ENCODE data around the gene ATP8B4.
"Not testable (repeated sequence)": the region's sequence is repeated elsewhere in the genome, so short reads cannot be mapped to it uniquely, and the experiment has no call there.

The ATP8B4 gene, protein sequence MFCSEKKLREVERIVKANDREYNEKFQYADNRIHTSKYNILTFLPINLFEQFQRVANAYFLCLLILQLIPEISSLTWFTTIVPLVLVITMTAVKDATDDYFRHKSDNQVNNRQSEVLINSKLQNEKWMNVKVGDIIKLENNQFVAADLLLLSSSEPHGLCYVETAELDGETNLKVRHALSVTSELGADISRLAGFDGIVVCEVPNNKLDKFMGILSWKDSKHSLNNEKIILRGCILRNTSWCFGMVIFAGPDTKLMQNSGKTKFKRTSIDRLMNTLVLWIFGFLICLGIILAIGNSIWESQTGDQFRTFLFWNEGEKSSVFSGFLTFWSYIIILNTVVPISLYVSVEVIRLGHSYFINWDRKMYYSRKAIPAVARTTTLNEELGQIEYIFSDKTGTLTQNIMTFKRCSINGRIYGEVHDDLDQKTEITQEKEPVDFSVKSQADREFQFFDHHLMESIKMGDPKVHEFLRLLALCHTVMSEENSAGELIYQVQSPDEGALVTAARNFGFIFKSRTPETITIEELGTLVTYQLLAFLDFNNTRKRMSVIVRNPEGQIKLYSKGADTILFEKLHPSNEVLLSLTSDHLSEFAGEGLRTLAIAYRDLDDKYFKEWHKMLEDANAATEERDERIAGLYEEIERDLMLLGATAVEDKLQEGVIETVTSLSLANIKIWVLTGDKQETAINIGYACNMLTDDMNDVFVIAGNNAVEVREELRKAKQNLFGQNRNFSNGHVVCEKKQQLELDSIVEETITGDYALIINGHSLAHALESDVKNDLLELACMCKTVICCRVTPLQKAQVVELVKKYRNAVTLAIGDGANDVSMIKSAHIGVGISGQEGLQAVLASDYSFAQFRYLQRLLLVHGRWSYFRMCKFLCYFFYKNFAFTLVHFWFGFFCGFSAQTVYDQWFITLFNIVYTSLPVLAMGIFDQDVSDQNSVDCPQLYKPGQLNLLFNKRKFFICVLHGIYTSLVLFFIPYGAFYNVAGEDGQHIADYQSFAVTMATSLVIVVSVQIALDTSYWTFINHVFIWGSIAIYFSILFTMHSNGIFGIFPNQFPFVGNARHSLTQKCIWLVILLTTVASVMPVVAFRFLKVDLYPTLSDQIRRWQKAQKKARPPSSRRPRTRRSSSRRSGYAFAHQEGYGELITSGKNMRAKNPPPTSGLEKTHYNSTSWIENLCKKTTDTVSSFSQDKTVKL

GRCh38 chr15:50119063-50120040 is at the start of gene ATP8B4:
TSS of gene ATP8B4 (minus strand) at chr15:50119233. CDS start at chr15:50106966, 12,267 bp downstream.
- no peak for DNase-seq
- intact Hi-C loops (cut with DNase I): loop anchor here (10.0 kb wide), 1 partner anchor 55 kb away; no protein-coding TSS in a partner anchor

DNA sequence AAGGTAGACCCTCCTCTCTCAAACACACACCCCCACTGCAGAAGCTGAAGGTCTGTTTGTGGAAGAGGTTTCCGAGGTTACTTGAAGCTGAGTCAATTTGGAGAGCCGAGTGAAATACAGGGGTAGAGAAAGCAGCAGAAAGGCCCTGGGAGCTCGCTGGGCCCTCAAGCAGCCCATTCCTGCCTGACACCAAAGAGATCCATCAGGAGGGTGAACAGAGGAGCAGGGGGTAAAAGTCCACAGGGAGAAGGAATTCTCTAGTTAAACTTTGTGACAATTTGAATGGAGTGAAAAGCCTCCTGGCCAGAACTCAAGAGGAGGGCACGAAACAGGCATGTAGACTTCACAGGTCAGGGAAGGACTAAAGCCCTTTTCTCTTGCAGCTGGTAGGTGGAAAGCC is 49.3 kb upstream of the ATP8B4 start:
- intact Hi-C loops (cut with DNase I): no loop called here
- DNase-seq: no peak

- DNase-seq: no peak
- intact Hi-C loops (cut with DNase I): no loop called here
These were observed 48.1 kb upstream of the ATP8B4 start for GRCh38 chr15:50167110-50167509.

GRCh38 chr15:50166216-50166615 is 47.2 kb upstream of the ATP8B4 start:
- DNase-seq: no peak

GRCh38 chr15:50164458-50164857 is 45.4 kb upstream of the ATP8B4 start:
- no peak for DNase-seq
- intact Hi-C loops (cut with DNase I): no loop called here

More at GRCh38 chr15:50166216-50166615, 47.2 kb upstream of the ATP8B4 start:
- intact Hi-C loops (cut with DNase I): no loop called here

GRCh38 chr15:50163719-50164410 is 44.8 kb upstream of the ATP8B4 start:
- intact Hi-C loops (cut with DNase I): no loop called here
- no peak for DNase-seq

DNA sequence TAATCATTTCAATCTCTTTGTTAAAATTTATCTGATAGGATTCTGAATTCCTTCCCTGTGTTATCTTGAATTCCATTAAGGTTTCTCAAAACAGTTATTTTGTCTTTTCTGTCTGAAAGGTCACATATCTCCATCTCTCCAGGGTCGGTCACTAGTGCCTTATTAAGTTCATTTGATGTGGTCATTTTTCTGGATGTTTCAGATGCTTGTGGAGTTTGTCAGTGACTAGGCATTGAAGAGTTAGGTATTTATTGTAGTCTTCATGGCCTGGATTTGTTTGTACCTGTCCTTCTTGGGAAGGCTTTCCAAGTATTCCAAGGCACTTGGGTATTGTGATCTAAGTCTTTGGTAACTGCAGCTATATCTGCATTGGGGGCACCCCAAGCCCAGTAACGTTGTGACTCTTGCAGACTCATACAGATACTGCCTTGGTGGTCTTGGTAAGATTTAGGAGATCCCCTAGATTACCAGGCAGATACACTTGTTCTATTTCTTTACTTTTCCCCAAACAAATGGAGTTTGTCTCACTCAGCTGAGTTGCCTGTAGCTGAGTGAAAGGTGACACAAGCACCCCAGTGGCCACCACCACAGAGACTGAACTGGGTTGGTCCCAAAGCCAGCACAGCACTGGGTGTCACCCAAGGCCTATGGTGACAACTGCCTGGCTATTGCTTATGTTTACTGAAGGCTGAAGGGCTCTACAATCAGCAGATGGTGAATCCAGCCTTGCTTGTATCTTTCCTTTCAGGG is 44.1 kb upstream of the ATP8B4 start:
- no peak for DNase-seq
- intact Hi-C loops (cut with DNase I): no loop called here

GRCh38 chr15:50158236-50158635 is 39.2 kb upstream of the ATP8B4 start:
- DNase-seq; intact Hi-C loops (cut with DNase I): not testable (repeated sequence)

DNA sequence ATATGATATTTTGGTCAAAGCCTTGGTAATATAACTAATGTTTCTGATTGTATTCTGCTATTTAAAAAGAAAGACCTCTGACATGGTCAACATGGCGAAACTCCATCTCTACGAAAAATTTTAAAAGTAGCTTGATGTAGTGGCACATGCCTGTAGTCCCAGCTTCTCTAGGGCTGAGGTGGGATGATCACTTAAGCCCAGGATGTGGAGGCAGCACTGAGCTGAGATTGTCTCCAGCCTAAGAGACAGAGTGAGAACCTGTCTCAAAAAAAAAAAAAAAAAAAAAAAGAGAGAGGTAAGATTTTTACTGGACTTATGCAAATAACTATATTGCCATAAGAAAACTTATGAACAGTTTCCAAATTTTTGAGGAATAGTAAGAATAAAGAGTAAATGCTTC is 32.4 kb upstream of the ATP8B4 start:
- intact Hi-C loops (cut with DNase I): no loop called here
- no peak for DNase-seq

- no peak for DNase-seq
- intact Hi-C loops (cut with DNase I): no loop called here
These were observed 31.8 kb upstream of the ATP8B4 start for GRCh38 chr15:50150851-50151250.

DNA sequence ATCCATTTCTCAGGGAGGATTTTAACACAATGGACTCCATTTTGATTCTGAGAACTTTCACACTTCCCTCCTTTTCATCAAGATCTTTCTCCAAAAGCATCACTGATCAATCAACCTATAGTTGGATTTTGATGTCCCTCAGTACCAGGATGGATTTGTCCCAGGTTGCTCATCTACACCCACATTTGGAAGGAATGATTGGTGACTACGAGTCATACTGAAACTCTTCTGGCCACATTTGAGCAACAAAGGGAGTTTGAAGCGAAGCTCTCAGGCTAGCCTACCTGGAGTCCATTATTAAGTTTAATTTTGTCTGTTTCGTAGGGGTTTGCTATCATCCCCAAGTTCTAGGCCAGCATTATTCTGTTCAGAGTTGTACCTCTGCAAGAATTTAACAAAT is 31.3 kb upstream of the ATP8B4 start:
- intact Hi-C loops (cut with DNase I): no loop called here
- DNase-seq: no peak

DNA sequence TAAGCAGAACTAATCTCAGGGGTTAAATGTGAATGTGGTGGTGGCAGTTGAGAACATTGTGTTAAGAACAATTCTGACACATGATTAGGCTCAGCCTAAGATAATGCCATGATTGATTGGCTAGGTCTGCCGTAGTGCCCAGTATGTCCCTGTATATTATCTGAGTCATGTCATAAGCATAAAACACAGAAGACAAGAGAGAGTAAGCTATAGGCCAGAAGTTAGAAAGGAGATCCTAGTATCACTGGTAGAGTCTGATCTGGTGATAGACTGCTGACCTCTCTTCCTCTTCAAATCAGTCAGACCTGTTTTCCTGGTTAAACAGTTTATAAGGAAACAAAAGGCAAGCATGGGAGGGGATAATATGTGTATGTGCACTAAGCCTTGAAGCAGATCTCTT is 30.1 kb upstream of the ATP8B4 start:
- DNase-seq: no peak
- intact Hi-C loops (cut with DNase I): loop anchor here (10.0 kb wide), 1 partner anchor 1284 kb away; no protein-coding TSS in a partner anchor

- intact Hi-C loops (cut with DNase I): loop anchor here (10.0 kb wide), 1 partner anchor 1284 kb away; no protein-coding TSS in a partner anchor
- no peak for DNase-seq
These were observed 29.4 kb upstream of the ATP8B4 start for GRCh38 chr15:50148362-50148963.

GRCh38 chr15:50146632-50147031 is 27.6 kb upstream of the ATP8B4 start:
- DNase-seq: no peak
- intact Hi-C loops (cut with DNase I): loop anchor here (10.0 kb wide), 1 partner anchor 1282 kb away; no protein-coding TSS in a partner anchor

- intact Hi-C loops (cut with DNase I): loop anchor here (10.0 kb wide), 1 partner anchor 1281 kb away; no protein-coding TSS in a partner anchor
- peak in 9 of 42 donors; percentile 9 to 42 (median 15) for DNase-seq
These were observed 26.4 kb upstream of the ATP8B4 start for GRCh38 chr15:50145451-50145872.
